H1 (cell line): ENCODE measurements around the gene MICU1.

Source experiments
- ATF3 ChIP-seq: IDR thresholded peaks from 2 replicates; pipeline ENCODE4 v1.6.1; 2011; ENCODE audit warnings: low read depth, mild to moderate bottlenecking, low read length; ENCODE audit not compliant: insufficient read depth
- CTCF ChIP-seq, 3 experiments: IDR thresholded peaks; 1 replicate in 2 of 3; 2 replicates in 1 of 3; pipeline versions ENCODE4 v1.5.1 to v1.6.1; 2011; ENCODE audit warnings: low read length in 3 of 3, mild to moderate bottlenecking in 3 of 3, inconsistent platforms in 2 of 3, low read depth in 1 of 3, moderate library complexity in 1 of 3; ENCODE audit not compliant: insufficient read depth in 1 of 3; ENCODE audit errors: control extremely low read depth in 1 of 3
- EZH2 ChIP-seq: fragments of 200-600 bp; sonication (generic); IDR thresholded peaks from 2 replicates; pipeline ENCODE4 v1.7.1; 2012; ENCODE audit warnings: low read depth, mild to moderate bottlenecking, moderate library complexity, low read length, inconsistent platforms; ENCODE audit not compliant: severe bottlenecking

GRCh38 chr10:72503241-72503640 lies 122.6 kb downstream of the MICU1 start:
- no peak for TF ChIP-seq EZH2
- no peak for TF ChIP-seq ATF3
- no peak for TF ChIP-seq CTCF (IDR thresholded peaks at IDR 0.05; ENCODE audit: control extremely low read depth in 1 of 3, insufficient read depth in 1 of 3, low read depth in 1 of 3, low read length in 3 of 3)
